HEK293 (cell line): ENCODE measurements around the gene SETMAR.

ENCODE experiments used
- CTCF ChIA-PET: fragments of 350-600 bp; formaldehyde crosslinking; extraction: SDS; loops from one replicate; lab custom pipeline; 2021; ENCODE audit warnings: antibody characterized with exemption; lab: Yijun Ruan, JAX
- POLR2A ChIA-PET: fragments of 300-600 bp; formaldehyde crosslinking; extraction: SDS; loops from one replicate; lab custom pipeline; 2020; ENCODE audit warnings: antibody characterized with exemption, inconsistent platforms; lab: Yijun Ruan, JAX
- H3K27ac ChIP-seq: fragments of 200-500 bp; sonication (Bioruptor generic); 2 replicates; pipeline ENCODE4 v1.5.1; 2014; ENCODE audit warnings: low read depth, low read length, control low read depth, inconsistent platforms; ENCODE audit errors: extremely low read depth
- H3K36me3 ChIP-seq, 2 experiments: fragments of 200-500 bp in 1 of 2; sonication (Bioruptor generic) in 1 of 2; 1 replicate in 1 of 2; 2 replicates in 1 of 2; pipeline ENCODE4 v1.5.1; 2014 to 2017; ENCODE audit warnings: inconsistent platforms in 2 of 2, low read length in 2 of 2; ENCODE audit not compliant: control insufficient read depth in 2 of 2, insufficient read depth in 1 of 2
- H3K4me1 ChIP-seq: fragments of 200-500 bp; sonication (Bioruptor generic); 2 replicates; pipeline ENCODE4 v1.5.1; 2014; ENCODE audit warnings: mild to moderate bottlenecking, low read length, inconsistent platforms; ENCODE audit not compliant: control insufficient read depth, insufficient read depth
- H3K4me3 ChIP-seq: 2 replicates; pipeline ENCODE4 v1.5.1; 2011; ENCODE audit warnings: low read depth, mild to moderate bottlenecking, control low read depth, low read length, moderate library complexity
- H3K9me3 ChIP-seq: fragments of 200-500 bp; sonication (Bioruptor generic); 2 replicates; pipeline ENCODE4 v1.5.1; 2014; ENCODE audit warnings: low read depth, low read length, inconsistent platforms; ENCODE audit not compliant: control insufficient read depth, insufficient read depth
- BCL6B ChIP-seq: fragments of 450-650 bp; formaldehyde crosslinking; IDR thresholded peaks from 2 replicates; pipeline ENCODE4 v1.5.1; 2017; ENCODE audit warnings: missing biosample characterization, missing genetic modification characterization
- KLF9 ChIP-seq: fragments of 450-650 bp; formaldehyde crosslinking; IDR thresholded peaks from 2 replicates; pipeline ENCODE4 v1.5.1; 2016; ENCODE audit warnings: missing biosample characterization, missing genetic modification characterization, low read depth
- TRIM28 ChIP-seq: IDR thresholded peaks from 2 replicates; pipeline ENCODE4 v1.6.1; 2011; ENCODE audit warnings: low read length, control low read depth, borderline replicate concordance
- YY1 ChIP-seq: fragments of 450-650 bp; formaldehyde crosslinking; IDR thresholded peaks from 2 replicates; pipeline ENCODE4 v1.5.1; 2018; ENCODE audit warnings: missing biosample characterization, missing genetic modification characterization
- ZBTB6 ChIP-seq: fragments of 450-650 bp; formaldehyde crosslinking; IDR thresholded peaks from 2 replicates; pipeline ENCODE4 v1.5.1; 2017; ENCODE audit warnings: missing biosample characterization, missing genetic modification characterization
- ZFP3 ChIP-seq: fragments of 450-650 bp; formaldehyde crosslinking; IDR thresholded peaks from 2 replicates; pipeline ENCODE4 v1.5.1; 2016; ENCODE audit warnings: low read depth, missing biosample characterization, missing genetic modification characterization
- ZNF140 ChIP-seq: fragments of 450-650 bp; formaldehyde crosslinking; IDR thresholded peaks from 2 replicates; pipeline ENCODE4 v1.5.1; 2016; ENCODE audit warnings: missing biosample characterization, missing genetic modification characterization
- ZNF148 ChIP-seq: fragments of 450-650 bp; formaldehyde crosslinking; IDR thresholded peaks from 2 replicates; pipeline ENCODE4 v1.5.0; 2017; ENCODE audit warnings: missing biosample characterization, missing genetic modification characterization, borderline replicate concordance
- ZNF18 ChIP-seq: fragments of 450-650 bp; formaldehyde crosslinking; IDR thresholded peaks from 2 replicates; pipeline ENCODE4 v1.5.1; 2016; ENCODE audit warnings: missing biosample characterization, missing genetic modification characterization
- ZNF19 ChIP-seq: fragments of 450-650 bp; formaldehyde crosslinking; IDR thresholded peaks from 2 replicates; pipeline ENCODE4; 2016; ENCODE audit warnings: missing biosample characterization, missing genetic modification characterization, low read depth
- ZNF23 ChIP-seq: fragments of 450-650 bp; formaldehyde crosslinking; IDR thresholded peaks from 2 replicates; pipeline ENCODE4 v1.5.1; 2016; ENCODE audit warnings: missing biosample characterization, missing genetic modification characterization, borderline replicate concordance
- ZNF341 ChIP-seq: fragments of 450-650 bp; formaldehyde crosslinking; IDR thresholded peaks from 2 replicates; pipeline ENCODE4; 2016; ENCODE audit warnings: low read depth, missing biosample characterization, missing genetic modification characterization
- ZNF48 ChIP-seq: fragments of 450-650 bp; formaldehyde crosslinking; IDR thresholded peaks from 2 replicates; pipeline ENCODE4 v1.5.1; 2016; ENCODE audit warnings: missing biosample characterization, missing genetic modification characterization
- ZNF514 ChIP-seq: fragments of 450-650 bp; formaldehyde crosslinking; IDR thresholded peaks from 2 replicates; pipeline ENCODE4 v1.5.1; 2016; ENCODE audit warnings: missing biosample characterization, missing genetic modification characterization
- ZNF518A ChIP-seq: fragments of 450-650 bp; formaldehyde crosslinking; conservative IDR thresholded peaks from 2 replicates; pipeline ENCODE4 v1.5.1; 2016; ENCODE audit warnings: low read depth, missing biosample characterization, missing genetic modification characterization
- ZNF530 ChIP-seq: fragments of 450-650 bp; formaldehyde crosslinking; IDR thresholded peaks from 2 replicates; pipeline ENCODE4 v1.5.1; 2016; ENCODE audit warnings: low read depth, missing biosample characterization, missing genetic modification characterization
- ZNF585B ChIP-seq: fragments of 450-650 bp; formaldehyde crosslinking; IDR thresholded peaks from 2 replicates; pipeline ENCODE4 v1.5.1; 2016; ENCODE audit warnings: missing biosample characterization, missing genetic modification characterization
- ZNF670 ChIP-seq: fragments of 450-650 bp; formaldehyde crosslinking; IDR thresholded peaks from 2 replicates; pipeline ENCODE4 v1.5.1; 2016; ENCODE audit warnings: missing biosample characterization, missing genetic modification characterization, low read depth

Gene SETMAR

GRCh38 chr3:4284865-4285264 lies 18.3 kb upstream of the SETMAR start:
- Histone ChIP-seq H3K4me3 (no peak overlapping the region), H3K27ac (no peak overlapping the region), H3K9me3 (no peaks in the 10 kb centered on the region), H3K4me1 (no peaks in the 10 kb centered on the region), H3K36me3 (no peaks in the 10 kb centered on the region)
- ChIA-PET CTCF (interaction anchor here (0.6 to 1.8 kb wide), 8 partner anchors 11 to 1112 kb away, joined by 3 to 7 read pairs (median 4); no protein-coding TSS in a partner anchor), POLR2A (no interaction called here)
- TF ChIP-seq ZNF19 (tag by site-specific recombination) (no peak), ZNF148 (no peak), ZNF518A (tag by site-specific recombination) (no peak), ZNF18 (tag by site-specific recombination) (no peak), ZNF514 (tag by site-specific recombination) (no peak), ZFP3 (tag by site-specific recombination) (no peak), KLF9 (no peak), ZNF140 (no peak), ZNF23 (tag by site-specific recombination) (no peak), YY1 (tag by site-specific recombination) (no peak), ZNF48 (no peak), BCL6B (tag by site-specific recombination) (no peak), ZNF530 (tag by site-specific recombination) (no peak), ZNF585B (tag by site-specific recombination) (no peak)

GRCh38 chr3:4289044-4289443 lies 14.1 kb upstream of the SETMAR start:
- no peaks in the 10 kb centered on the region for H3K9me3 ChIP-seq
- CTCF ChIA-PET, result interaction anchor here (0.7 to 2.7 kb wide), 5 partner anchors 11 to 1092 kb away, joined by 3 to 23 read pairs (median 3); no protein-coding TSS in a partner anchor
- no peaks in the 10 kb centered on the region for H3K4me1 ChIP-seq
- no peaks in the 10 kb centered on the region for H3K36me3 ChIP-seq
- no peak for TF ChIP-seq ZNF670
- TF ChIP-seq TRIM28, result no peak
- no peak for TF ChIP-seq ZNF341
- no peak for TF ChIP-seq ZBTB6 (tag by site-specific recombination)
- TF ChIP-seq, all 188 proteins: peak for 0
- H3K4me3 ChIP-seq, result no peak overlapping the region
- POLR2A ChIA-PET, result no interaction called here
- no peak overlapping the region for H3K27ac ChIP-seq
